Measurements from ENCODE around the gene ARG2.

Gene ARG2

GRCh38 chr14:67641902-67642749, 22.4 kb downstream of the ARG2 start:
- Histone ChIP-seq H3K36me3 (peaks cover under 1 to 17% (median 5%) of the 10 kb centered on the region in 3 donors), H3K9me3 (no peaks in the 10 kb centered on the region), H3K27me3 (no peaks in the 10 kb centered on the region), H3K4me3 (no peak overlapping the region), H3K4me1 (no peaks in the 10 kb centered on the region), H3K27ac (no peak overlapping the region)
- intact Hi-C loops (cut with DNase I; ENCODE audit: low total_unique reads) = no loop called here
- TF ChIP-seq, protein P1, sequence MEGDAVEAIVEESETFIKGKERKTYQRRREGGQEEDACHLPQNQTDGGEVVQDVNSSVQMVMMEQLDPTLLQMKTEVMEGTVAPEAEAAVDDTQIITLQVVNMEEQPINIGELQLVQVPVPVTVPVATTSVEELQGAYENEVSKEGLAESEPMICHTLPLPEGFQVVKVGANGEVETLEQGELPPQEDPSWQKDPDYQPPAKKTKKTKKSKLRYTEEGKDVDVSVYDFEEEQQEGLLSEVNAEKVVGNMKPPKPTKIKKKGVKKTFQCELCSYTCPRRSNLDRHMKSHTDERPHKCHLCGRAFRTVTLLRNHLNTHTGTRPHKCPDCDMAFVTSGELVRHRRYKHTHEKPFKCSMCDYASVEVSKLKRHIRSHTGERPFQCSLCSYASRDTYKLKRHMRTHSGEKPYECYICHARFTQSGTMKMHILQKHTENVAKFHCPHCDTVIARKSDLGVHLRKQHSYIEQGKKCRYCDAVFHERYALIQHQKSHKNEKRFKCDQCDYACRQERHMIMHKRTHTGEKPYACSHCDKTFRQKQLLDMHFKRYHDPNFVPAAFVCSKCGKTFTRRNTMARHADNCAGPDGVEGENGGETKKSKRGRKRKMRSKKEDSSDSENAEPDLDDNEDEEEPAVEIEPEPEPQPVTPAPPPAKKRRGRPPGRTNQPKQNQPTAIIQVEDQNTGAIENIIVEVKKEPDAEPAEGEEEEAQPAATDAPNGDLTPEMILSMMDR (IDR thresholded peaks at IDR 0.05) = no peak
- no peak for DNase-seq

DNA sequence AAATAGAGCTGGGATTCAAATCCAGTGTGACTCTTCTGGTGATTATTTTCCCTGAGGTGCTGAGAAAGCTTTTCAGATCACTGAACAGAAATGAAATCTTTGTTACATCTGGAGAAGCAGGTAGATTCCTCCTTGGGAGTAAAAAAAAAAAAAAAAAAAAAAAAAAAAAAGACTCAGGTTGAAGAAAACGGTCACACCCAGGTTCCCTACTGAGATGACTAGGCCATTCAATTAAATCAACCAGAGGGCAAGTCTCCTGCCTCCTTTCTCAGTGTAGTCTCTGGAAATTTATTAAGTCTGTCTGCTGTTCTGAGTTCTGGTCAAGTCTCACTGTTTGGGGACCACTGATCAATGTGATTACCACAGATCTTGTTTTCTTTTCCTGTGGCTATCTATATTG, 24.0 kb downstream of the ARG2 start:
- Histone ChIP-seq H3K4me1 (no peaks in the 10 kb centered on the region), H3K36me3 (peaks cover 13 to 33% (median 21%) of the 10 kb centered on the region in 3 donors), H3K27ac (no peak overlapping the region), H3K27me3 (no peaks in the 10 kb centered on the region), H3K4me3 (no peak overlapping the region), H3K9me3 (no peaks in the 10 kb centered on the region)
- DNase-seq = no peak
- TF ChIP-seq, protein P1 (IDR thresholded peaks at IDR 0.05) = no peak
- intact Hi-C loops (cut with DNase I; ENCODE audit: low total_unique reads) = no loop called here

DNA sequence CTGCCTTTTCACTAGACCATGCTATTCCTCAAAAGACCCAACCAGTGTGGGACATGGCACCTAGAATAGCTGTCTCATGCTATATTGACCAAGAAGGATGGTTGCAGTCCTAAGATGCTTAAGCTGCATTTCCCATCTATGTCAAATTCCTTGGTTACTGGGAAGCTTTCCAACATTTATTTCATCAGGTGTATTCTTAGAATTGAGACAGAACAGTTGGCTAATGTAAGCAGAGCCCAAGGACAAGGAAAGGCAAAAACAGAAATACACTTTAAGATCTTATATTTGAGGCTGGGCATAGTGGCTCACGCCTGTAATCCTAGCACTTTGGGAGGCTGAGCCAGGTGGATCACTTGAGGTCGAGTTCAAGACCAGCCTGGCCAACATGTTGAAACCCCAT, 24.7 kb downstream of the ARG2 start:
- intact Hi-C loops (cut with DNase I; ENCODE audit: low total_unique reads) = no loop called here
- Histone ChIP-seq H3K4me1 (no peaks in the 10 kb centered on the region), H3K27me3 (no peaks in the 10 kb centered on the region), H3K27ac (no peak overlapping the region), H3K36me3 (peaks cover 19 to 40% (median 28%) of the 10 kb centered on the region in 3 donors), H3K4me3 (no peak overlapping the region), H3K9me3 (no peaks in the 10 kb centered on the region)
- no peak for DNase-seq
- TF ChIP-seq, protein P1 (IDR thresholded peaks at IDR 0.05) = no peak

DNA sequence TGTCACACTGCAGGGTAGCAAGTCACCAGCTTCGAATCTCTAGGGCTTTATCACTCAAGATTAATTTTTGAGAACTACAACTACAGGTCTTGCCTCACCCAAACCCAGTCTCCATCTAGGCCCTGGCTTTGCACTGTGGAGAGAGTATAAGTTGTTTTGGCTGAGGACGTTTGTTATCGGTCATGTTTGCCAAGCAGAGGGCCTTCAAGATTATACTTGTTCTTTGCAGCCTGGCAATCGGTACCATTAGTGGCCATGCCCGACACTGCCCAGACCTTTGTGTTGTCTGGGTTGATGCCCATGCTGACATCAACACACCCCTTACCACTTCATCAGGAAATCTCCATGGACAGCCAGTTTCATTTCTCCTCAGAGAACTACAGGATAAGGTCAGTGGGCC, 25.7 kb downstream of the ARG2 start:
- H3K4me1 ChIP-seq = no peaks in the 10 kb centered on the region
- H3K4me3 ChIP-seq = no peak overlapping the region
- peaks cover 29 to 50% (median 38%) of the 10 kb centered on the region in 3 donors for H3K36me3 ChIP-seq
- DNase-seq = no peak
- no peaks in the 10 kb centered on the region for H3K27me3 ChIP-seq
- no peak overlapping the region for H3K27ac ChIP-seq
- TF ChIP-seq, protein P1 (IDR thresholded peaks at IDR 0.05) = no peak
- intact Hi-C loops (cut with DNase I; ENCODE audit: low total_unique reads) = no loop called here
- no peaks in the 10 kb centered on the region for H3K9me3 ChIP-seq

- intact Hi-C loops (cut with DNase I; ENCODE audit: low total_unique reads) = no loop called here
- no peaks in the 10 kb centered on the region for H3K27me3 ChIP-seq
- no peaks in the 10 kb centered on the region for H3K9me3 ChIP-seq
- no peak overlapping the region for H3K27ac ChIP-seq
- H3K4me3 ChIP-seq = no peak overlapping the region
- H3K36me3 ChIP-seq = peaks cover 36 to 57% (median 45%) of the 10 kb centered on the region in 3 donors
- H3K4me1 ChIP-seq = no peaks in the 10 kb centered on the region
- no peak for DNase-seq
- TF ChIP-seq, protein P1 (IDR thresholded peaks at IDR 0.05) = no peak
Measured at GRCh38 chr14:67646131-67646530, 26.4 kb downstream of the ARG2 start.
